Cardiac fibroblast (primary cell): ENCODE results near the gene S100P.

Experiments
- DNase-seq, 2 donors: peaks; one replicate each; pipeline versions ENCODE4 v3.0.0 to v3.0.0-alpha.2; 2010; ENCODE audit warnings: low read depth in 2 of 2
- H3K4me3 ChIP-seq, 2 donors: replicated peaks in 1 of 2; 1 replicate in 1 of 2; 2 replicates in 1 of 2; pipeline ENCODE4 v1.5.1; 2011; ENCODE audit warnings: low read depth in 2 of 2, low read length in 2 of 2, mild to moderate bottlenecking in 2 of 2, moderate library complexity in 1 of 2
- CTCF ChIP-seq: IDR thresholded peaks from one replicate; pipeline ENCODE4 v1.5.1; 2011; ENCODE audit warnings: low read depth, mild to moderate bottlenecking, low read length, inconsistent platforms

The S100P gene

GRCh38 chr4:6739920-6740319 lies 46.2 kb downstream of the S100P start:
- TF ChIP-seq CTCF = no peak
- H3K4me3 ChIP-seq = no peak overlapping the region
- no peak for DNase-seq

GRCh38 chr4:6740347-6740746 lies 46.7 kb downstream of the S100P start:
- DNase-seq = no peak
- no peak overlapping the region for H3K4me3 ChIP-seq
- no peak for TF ChIP-seq CTCF

- no peak for DNase-seq
- TF ChIP-seq CTCF = no peak
- H3K4me3 ChIP-seq = no peak overlapping the region
Observed at GRCh38 chr4:6742507-6742906, 48.8 kb downstream of the S100P start.

- no peak for DNase-seq
- TF ChIP-seq CTCF = no peak
- no peak overlapping the region for H3K4me3 ChIP-seq
Observed at GRCh38 chr4:6742989-6743388, 49.3 kb downstream of the S100P start.
